AG04449 (cell line): Measurements from ENCODE around the gene ISM1.

Source experiments
- CTCF ChIA-PET: fragments of 350-600 bp; formaldehyde crosslinking; extraction: SDS; loops from one replicate; lab custom pipeline; 2021; ENCODE audit warnings: antibody characterized with exemption; lab: Yijun Ruan, JAX
- POLR2A ChIA-PET: fragments of 400-600, 350-600 bp; formaldehyde crosslinking; extraction: SDS; loops from one replicate; lab custom pipeline; 2020; ENCODE audit warnings: antibody characterized with exemption, inconsistent platforms; lab: Yijun Ruan, JAX
- DNase-seq: peaks from one replicate; pipeline ENCODE4 v3.0.0-alpha.2; 2010; ENCODE audit warnings: low read depth, low spot score
- H3K4me3 ChIP-seq: 2 replicates; pipeline ENCODE4 v1.5.1; 2011; ENCODE audit warnings: low read depth, mild to moderate bottlenecking, control low read depth, low read length
- TF ChIP-seq, protein P1 (sequence below): IDR thresholded peaks from one replicate; pipeline ENCODE4 v1.5.1; 2011; ENCODE audit warnings: mild to moderate bottlenecking, moderate library complexity, low read length, control low read depth, inconsistent platforms; ENCODE audit not compliant: insufficient read depth; ENCODE audit errors: missing control alignments

ISM1 gene

GRCh38 chr20:13207016-13207415, 14.1 kb upstream of the ISM1 start:
- POLR2A ChIA-PET: no interaction called here
- H3K4me3 ChIP-seq: no peak overlapping the region
- CTCF ChIA-PET: interaction anchor here (1.2 kb wide), 1 partner anchor 96 kb away, joined by 3 read pairs; no protein-coding TSS in a partner anchor
- TF ChIP-seq, protein P1, sequence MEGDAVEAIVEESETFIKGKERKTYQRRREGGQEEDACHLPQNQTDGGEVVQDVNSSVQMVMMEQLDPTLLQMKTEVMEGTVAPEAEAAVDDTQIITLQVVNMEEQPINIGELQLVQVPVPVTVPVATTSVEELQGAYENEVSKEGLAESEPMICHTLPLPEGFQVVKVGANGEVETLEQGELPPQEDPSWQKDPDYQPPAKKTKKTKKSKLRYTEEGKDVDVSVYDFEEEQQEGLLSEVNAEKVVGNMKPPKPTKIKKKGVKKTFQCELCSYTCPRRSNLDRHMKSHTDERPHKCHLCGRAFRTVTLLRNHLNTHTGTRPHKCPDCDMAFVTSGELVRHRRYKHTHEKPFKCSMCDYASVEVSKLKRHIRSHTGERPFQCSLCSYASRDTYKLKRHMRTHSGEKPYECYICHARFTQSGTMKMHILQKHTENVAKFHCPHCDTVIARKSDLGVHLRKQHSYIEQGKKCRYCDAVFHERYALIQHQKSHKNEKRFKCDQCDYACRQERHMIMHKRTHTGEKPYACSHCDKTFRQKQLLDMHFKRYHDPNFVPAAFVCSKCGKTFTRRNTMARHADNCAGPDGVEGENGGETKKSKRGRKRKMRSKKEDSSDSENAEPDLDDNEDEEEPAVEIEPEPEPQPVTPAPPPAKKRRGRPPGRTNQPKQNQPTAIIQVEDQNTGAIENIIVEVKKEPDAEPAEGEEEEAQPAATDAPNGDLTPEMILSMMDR: no peak
- no peak for DNase-seq

- CTCF ChIA-PET: no interaction called here
- no peak overlapping the region for H3K4me3 ChIP-seq
- TF ChIP-seq, protein P1: no peak
- POLR2A ChIA-PET: no interaction called here
- DNase-seq: no peak
These were observed 9.0 kb upstream of the ISM1 start for GRCh38 chr20:13211956-13212618.

DNA sequence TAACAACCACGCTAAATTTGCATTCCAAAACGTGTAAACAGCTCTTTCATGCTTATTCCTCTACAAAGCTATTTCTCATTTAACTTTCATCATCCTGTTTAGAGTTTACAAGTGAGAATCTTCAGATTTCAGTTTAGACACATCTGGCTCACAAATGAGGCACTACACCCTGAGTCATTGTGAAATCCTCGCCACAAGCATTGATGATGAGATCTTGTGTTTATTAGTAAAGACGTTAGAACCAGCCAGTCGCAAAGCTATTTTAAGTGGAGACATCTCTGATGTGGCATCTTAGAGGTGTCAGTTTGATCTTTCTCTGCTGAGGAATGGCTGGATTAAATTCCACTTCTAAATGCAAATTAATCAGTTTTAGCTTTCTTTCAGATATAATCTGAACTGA, 8.3 kb upstream of the ISM1 start:
- no peak overlapping the region for H3K4me3 ChIP-seq
- ChIA-PET POLR2A (no interaction called here), CTCF (no interaction called here)
- peak; percentile 19 for DNase-seq
- TF ChIP-seq, protein P1: no peak

- TF ChIP-seq, protein P1: no peak
- CTCF ChIA-PET: no interaction called here
- no peak for DNase-seq
- no peak overlapping the region for H3K4me3 ChIP-seq
- POLR2A ChIA-PET: no interaction called here
These were observed 7.7 kb upstream of the ISM1 start for GRCh38 chr20:13213335-13213734.

- ChIA-PET POLR2A (no interaction called here), CTCF (no interaction called here)
- no peak overlapping the region for H3K4me3 ChIP-seq
- TF ChIP-seq, protein P1: no peak
- no peak for DNase-seq
These were observed 4.5 kb upstream of the ISM1 start for GRCh38 chr20:13216533-13216932.

DNA sequence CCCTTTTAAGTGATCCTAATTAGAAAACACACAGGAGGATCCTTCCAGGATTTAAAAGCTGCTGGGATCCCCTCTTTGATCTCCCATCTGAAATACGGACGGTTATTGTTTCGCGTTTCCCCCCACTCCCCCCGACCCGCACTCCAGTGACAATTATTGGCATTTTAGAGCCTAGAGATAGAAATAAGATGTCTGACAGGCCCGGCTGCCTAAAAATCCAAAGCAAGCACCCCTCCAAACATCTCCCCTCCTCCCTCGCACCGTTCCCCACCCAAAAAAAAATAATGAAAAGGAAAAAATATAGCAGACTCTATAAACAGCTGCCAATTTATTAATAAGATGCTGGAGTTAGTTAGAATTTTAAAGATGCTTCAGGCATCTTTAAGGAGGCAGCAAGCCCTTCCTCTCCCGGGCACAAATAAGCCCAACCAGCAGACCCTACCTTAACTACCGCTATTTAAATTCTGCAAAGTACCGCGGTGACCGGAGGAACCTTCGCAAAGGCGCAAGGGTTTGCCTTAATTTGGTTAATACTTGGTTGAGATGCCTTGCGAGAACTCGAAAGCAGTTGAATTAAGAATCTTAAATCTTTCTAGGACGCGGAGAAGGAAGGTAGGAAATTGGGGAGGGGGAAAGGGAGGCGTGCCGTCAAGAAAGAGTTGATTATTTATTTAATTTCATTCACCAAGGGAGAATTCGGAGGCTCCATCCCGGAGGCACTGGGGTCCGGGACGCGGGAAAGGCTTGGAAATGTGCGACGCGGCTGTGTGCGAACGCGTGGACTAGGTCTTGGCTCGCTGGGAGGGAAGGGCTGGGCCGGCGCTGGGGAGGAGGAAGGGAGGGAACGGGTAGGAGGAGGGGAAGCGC, 1.5 kb upstream of the ISM1 start:
- TF ChIP-seq, protein P1: no peak
- no peak for DNase-seq
- ChIA-PET CTCF (no interaction called here), POLR2A (no interaction called here)
- H3K4me3 ChIP-seq: no peak overlapping the region; the same call in 1 of the 2 replicates
